HepG2 (cell line): ENCODE measurements around the gene PCYT2.

Experiments
- PTBP1 ChIP-seq: fragments of 200-400 bp; formaldehyde crosslinking; IDR thresholded peaks from 2 replicates; pipeline ENCODE4 v1.6.1; 2018; ENCODE audit warnings: low read length, low read depth; ENCODE audit not compliant: poor library complexity, severe bottlenecking
- RAD21 ChIP-seq: fragments of 450-650 bp; formaldehyde crosslinking; IDR thresholded peaks from 2 replicates; pipeline ENCODE4 v1.5.0; 2020; ENCODE audit warnings: mild to moderate bottlenecking
- SAFB2 ChIP-seq: sonication (generic); formaldehyde crosslinking; IDR thresholded peaks from 2 replicates; pipeline ENCODE4 v1.5.1; 2020; ENCODE audit warnings: missing genetic modification reagents, low read depth, mild to moderate bottlenecking, borderline replicate concordance

DNA sequence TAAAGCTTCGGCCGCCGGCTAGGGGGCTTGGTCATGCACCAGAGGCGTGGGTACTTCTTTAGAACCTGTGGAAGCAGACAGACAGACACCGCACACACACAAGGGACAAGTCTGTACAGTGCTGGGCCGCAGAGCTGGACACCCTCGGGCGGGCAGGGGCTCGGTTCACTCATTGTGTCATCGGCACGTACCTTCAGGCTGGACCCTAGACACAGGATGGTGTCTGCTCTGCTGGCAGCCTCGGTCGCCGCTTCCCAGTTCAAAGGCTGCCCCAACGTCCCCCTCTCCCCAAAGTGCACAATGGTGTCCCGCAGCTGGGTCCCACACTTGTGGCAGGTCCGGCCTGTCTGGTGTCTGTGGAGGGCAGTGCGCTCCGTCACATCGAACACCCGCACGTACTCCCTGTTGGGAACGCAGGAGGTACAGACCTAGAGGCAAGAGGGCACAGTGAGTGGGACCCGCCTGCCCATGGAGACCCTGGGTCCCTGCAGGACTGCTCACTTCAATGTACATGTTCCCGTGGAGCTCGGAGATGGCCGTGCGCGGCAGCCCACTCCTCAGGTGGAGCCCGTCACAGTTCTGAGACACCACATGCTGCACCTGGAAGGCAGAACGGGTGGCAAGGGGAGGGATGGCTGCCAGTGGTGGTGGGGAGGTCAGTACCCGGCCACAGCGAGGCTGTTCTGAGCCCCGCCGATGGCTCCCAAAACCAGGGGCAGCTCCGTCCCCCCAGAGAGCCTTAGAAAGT lies 3.1 kb upstream of the PCYT2 start:
- TF ChIP-seq PTBP1: no peak
- TF ChIP-seq SAFB2: no peak
- no peak for TF ChIP-seq RAD21
